HG03103 (cell line): ENCODE data around the gene TEAD3.
A peak's percentile ranks its signal among the peaks of the same experiment; 100 is the strongest.
"Not testable (repeated sequence)": the region's sequence is repeated elsewhere in the genome, so short reads cannot be mapped to it uniquely, and the experiment has no call there.

Source experiments
- ATAC-seq: cut with Tn5 transposase; IDR thresholded peaks from one replicate; pipeline ENCODE4 v1.9.1; 2021; ENCODE audit warnings: low read depth; ENCODE audit not compliant: unreplicated experiment

Gene TEAD3

GRCh38 chr6:35454391-35455110, 42.3 kb downstream of the TEAD3 start:
- ATAC-seq: no peak

DNA sequence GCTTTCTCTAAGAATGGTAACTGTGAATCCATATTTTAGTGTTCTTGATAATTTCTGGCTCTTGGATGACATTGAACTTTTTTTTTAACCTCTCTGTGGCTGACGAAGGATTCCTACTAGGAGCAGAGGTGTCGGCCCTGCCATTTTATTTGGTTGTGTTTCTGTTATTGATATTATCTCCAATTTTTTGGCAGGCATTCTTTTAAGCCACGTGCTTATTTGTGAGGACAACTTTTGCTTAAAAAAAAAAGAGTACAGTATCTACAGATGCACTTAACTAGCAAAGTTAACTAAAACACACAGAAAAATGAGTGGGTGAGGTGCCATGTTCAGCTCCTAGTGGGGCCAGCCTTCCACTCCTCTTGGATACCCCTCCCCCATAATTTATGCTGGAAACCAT, 43.6 kb downstream of the TEAD3 start:
- ATAC-seq: no peak

- peak; percentile 80 for ATAC-seq
These were observed 44.4 kb downstream of the TEAD3 start, which contains the start of gene FANCE for GRCh38 chr6:35452183-35453090. Gene FANCE, plus strand, starts transcription at chr6:35452338. Its CDS starts 208 bp downstream, at chr6:35452546.

GRCh38 chr6:35451354-35452182, 45.3 kb downstream of the TEAD3 start:
- ATAC-seq: no peak

GRCh38 chr6:35449287-35449881, 47.5 kb downstream of the TEAD3 start:
- no peak for ATAC-seq

DNA sequence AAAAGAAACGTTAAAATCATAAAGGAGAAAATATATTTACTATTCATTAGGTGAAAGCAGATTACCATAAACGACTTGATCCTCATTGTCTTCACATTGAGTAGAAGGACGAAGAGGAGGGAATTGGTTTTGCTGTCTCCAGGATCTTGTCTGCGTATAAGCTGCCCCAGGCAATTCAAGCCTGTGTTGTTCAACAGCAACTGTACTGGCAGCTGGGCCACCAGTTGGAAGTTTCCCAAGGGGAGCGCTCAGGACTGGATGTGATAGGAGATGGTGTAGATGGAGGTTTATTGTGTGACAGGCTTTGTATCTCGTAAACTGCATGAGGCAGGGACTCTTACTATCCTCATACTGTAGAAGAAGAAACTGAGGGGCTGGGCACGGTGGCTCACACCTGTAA, 48.7 kb downstream of the TEAD3 start:
- no peak for ATAC-seq

- ATAC-seq: no peak
These were observed 51.2 kb downstream of the TEAD3 start for GRCh38 chr6:35445691-35446090.

DNA sequence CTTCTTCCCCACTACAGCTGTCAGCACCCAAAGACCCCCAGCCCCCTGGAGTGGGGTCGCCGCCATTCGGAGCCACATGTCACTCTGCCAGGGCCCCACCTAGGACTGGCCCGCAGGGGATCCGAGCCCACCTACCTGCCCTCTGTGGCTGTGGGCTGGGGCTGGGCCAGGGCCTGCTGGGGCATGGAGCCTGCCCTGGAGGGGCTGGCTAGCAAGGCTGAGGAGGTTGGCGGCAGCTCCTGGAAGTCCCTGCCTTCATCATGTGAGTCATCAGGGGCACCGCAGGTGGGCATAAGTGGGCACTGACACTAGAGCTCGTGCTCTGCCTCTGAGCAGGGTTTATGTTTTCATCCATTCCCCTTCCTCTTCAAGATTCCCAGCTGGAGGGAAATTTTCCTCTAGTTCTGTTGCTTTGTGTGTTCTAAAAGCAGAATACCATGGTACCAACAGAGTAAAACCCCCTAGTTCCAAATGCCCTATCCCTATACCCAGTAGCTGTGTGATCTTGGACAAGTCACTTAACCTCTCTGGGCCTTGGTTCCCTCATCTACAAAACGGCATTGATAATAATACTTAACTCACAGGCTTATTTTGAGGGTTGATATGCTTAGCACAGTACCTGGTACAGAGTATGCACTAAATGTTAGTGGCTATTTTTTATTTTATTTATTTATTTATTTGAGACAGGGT, 53.4 kb downstream of the TEAD3 start:
- ATAC-seq: no peak

DNA sequence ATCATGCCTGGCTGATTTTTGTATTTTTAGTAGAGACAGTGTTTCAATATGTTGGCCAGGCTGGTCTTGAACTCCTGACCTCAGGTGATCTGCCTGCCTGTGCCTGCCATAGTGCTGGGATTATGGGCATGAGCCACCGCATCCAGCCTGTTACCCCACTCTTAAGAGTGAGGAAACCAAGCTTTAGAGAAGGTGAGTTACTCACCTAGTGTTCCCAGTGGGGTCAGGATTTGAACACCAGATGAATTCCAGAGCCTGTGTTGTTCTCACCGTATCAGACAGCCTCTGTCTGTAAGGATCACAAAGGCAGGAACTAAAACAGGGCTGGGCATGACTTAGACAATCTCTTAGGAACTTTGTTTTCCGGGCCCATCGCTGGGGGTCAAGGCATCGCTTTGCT, 54.2 kb downstream of the TEAD3 start:
- no peak for ATAC-seq

DNA sequence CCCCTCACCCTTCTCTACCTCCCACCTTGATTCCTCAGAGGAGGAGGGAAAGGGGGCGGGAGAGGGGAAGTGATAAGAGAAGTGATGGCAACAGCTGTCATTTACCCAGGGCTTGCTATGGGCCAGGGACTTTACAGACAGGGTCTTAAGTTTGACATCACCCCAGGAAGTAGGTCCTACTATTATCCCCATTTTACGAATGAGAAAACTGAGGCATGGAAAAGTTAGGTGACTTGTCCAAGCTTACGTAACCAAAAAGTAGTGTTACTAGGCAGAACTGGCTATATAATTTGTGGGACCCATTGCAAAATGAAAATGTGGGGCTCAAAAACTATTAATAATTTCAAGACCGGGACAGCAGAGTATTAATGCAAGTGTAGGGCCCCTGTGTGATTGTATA, 55.2 kb downstream of the TEAD3 start:
- no peak for ATAC-seq

GRCh38 chr6:35441205-35441604, 55.7 kb downstream of the TEAD3 start:
- no peak for ATAC-seq

DNA sequence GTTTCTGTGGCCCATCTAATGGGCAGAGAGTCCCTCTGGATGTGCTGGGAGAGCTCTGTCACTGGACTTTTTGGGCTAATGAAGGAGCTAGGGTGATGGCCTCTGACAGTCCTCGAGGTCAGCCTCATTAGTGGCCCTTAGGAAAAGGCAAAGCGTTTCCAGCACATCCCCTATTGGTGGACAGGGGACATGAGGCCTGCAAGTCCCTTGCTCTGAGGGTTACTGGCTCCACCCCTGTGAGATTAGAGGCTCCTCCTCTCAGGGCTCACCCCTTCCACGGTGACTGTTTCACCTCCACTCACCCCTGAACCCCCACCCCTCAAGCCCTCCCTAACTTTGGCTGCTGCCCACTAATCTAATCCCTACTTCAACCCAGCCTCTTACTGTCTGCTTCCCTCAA, 57.6 kb downstream of the TEAD3 start:
- ATAC-seq: no peak

DNA sequence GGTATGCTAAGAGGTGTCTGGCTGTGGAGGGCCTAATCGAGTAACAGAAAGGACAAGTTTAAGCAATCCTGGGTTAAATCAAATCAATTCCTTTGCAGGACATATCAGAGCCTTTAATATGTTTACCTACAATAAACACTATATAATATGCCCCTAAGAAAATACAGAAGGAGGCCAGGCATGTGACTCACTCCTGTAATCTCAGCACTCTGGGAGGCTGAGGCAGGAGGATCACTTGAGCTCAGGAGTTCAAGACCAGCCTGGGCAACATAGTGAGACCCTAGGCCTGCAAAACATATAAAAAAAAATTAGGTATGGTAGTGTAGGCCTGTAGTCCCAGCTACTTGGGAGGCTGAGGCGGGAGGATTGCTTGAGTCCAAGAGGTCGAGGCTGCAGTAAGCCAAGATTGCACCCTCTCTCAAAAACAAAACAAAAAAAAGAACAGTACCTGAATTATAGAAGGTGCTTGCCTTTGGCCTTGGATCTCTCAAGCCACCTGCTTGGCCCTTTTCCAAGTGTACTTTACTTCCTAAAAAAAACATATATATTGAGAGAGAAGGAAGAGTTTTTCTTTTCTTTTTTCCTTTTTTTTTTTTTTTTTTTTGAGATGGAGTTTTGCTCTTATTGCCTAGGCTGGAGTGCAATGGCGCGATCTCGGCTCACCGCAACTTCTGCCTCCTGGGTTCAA, 58.4 kb downstream of the TEAD3 start:
- ATAC-seq: not testable (repeated sequence)

GRCh38 chr6:35436071-35436857, 60.6 kb downstream of the TEAD3 start:
- no peak for ATAC-seq

DNA sequence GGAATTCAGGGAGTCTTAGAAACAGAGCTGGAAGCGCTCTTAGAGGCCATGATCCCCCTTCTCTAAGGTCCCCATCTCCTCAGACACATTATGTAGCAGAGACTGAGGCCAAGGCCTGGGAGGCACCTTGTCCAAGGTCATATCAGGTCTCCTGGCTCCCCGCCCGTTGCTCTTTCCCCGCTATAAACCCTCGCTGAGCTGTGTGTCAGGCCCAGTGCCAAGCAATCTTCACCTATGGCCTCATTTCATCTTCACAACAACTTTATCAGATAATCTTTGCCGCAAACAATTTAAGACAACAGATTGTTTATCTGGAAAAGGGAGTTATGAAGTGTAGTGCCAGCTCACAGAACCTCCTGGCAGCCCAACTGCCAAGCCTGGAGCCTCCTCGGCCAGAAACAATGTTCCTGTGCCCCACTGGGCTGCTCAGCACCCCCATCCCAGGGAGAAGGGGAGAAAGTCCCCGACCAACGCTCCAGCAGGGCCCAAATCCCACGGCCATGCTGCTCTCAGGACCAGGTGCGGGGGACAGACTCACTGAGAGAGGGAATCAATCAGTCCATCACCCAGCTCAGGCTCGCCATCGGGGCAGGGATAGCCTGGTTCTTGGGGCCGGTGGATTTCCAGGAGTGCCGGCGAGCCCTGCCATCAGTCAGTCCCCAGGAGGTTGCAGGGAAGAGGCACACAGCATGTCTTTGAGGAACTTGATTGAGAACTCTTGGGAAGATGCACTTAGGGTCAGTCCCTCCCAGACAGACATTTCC, 61.6 kb downstream of the TEAD3 start:
- ATAC-seq: no peak

DNA sequence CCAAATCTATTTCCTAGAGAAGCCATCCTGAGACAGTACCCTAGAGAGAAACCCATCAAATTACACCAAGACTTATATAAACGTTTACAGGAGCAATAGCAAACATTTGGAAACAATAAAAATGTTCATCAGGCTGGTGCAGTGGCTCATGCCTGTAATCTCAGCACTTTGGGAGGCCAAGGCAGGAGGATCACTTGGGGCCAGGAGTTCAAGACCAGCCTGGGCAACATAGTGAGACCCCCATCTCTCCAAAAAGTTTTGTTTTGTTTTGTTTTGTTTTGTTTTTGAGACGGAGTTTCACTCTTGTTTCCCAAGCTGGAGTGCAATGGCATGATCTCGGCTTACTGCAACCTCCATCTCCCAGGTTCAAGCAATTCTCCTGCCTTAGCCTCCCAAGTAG, 64.2 kb downstream of the TEAD3 start:
- not testable (repeated sequence) for ATAC-seq

DNA sequence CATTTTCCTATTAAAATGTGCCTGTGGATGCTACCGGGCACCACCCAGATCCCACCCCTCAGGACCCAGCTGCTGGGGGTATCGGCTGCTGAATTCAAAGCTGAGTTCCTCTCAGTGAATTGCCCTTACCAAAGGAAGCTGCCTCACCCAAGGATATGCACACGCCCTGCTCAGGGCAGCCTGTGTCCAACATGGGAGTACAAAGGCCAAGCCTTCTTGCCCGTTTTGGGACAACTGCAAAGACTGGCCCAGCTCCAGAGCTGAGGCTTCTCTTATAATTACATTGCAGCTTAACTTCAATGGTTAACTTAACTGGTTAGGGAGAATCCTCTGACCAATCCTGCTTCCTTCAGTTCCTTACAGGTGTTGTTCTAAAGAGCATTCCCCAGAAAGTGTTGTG, 64.6 kb downstream of the TEAD3 start:
- ATAC-seq: no peak

DNA sequence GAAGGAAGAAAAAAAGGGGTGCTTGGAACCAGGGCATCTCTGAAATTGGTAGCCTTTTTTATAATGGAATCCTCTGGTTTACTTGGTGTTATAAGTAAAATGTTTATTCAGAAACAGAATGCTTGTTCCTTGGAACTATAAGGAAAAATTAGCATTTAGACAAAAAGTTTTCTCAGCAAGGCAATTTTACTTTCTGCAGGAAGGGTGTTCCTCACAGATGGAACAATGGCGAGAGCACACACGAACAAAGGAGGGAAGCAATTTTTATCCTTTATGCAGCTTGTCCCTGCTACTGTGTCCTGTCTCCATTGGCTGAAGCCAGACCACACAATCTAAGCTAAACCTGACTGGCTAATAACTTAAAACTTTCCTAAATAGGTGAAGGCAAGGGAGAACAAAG, 67.4 kb downstream of the TEAD3 start:
- ATAC-seq: no peak
